ENCODE data around the gene BACH2. TPM values are rescaled to one million over a fixed set of nuclear protein-coding genes. Genes with fewer than 3 reads are reported as not detected.
"Not testable (repeated sequence)": the region's sequence is repeated elsewhere in the genome, so short reads cannot be mapped to it uniquely, and the experiment has no call there.

BACH2 gene
- total RNA-seq, 2 donors from 2014 or later: 5.2 to 5.7 TPM

- no peaks in the 10 kb centered on the region for H3K27me3 ChIP-seq (replicated peaks; ENCODE audit: insufficient read depth)
- no peaks in the 10 kb centered on the region for H3K4me1 ChIP-seq (replicated peaks)
- no peak overlapping the region for H3K4me3 ChIP-seq
- 46% methylated on average over 4 of the region's 4 CpGs for WGBS
- TF ChIP-seq POLR2AphosphoS5 (IDR thresholded peaks at IDR 0.05): no peak
- intact Hi-C loops (cut with DNase I): no loop called here
- H3K9me3 ChIP-seq: no peaks in the 10 kb centered on the region
- no peaks in the 10 kb centered on the region for H3K36me3 ChIP-seq
- DNase-seq (ENCODE audit: low spot score): no peak
- H3K27ac ChIP-seq: peak overlapping the region in 1 of 2 donors; percentile 16
Measured at GRCh38 chr6:90285042-90285481, 11.6 kb downstream of the BACH2 start.

- H3K36me3 ChIP-seq: no peaks in the 10 kb centered on the region
- intact Hi-C loops (cut with DNase I): no loop called here
- TF ChIP-seq POLR2AphosphoS5 (IDR thresholded peaks at IDR 0.05): no peak
- no peak for TF ChIP-seq CTCF (IDR thresholded peaks at IDR 0.05)
- no peak for TF ChIP-seq POLR2A (IDR thresholded peaks at IDR 0.05)
- H3K27ac ChIP-seq: peak overlapping the region in 1 of 2 donors; percentile 16
- H3K4me1 ChIP-seq (replicated peaks): no peaks in the 10 kb centered on the region
- WGBS: 58% methylated on average over 11 of the region's 11 CpGs
- no peak overlapping the region for H3K4me3 ChIP-seq
- DNase-seq (ENCODE audit: low spot score): no peak
- H3K27me3 ChIP-seq (replicated peaks; ENCODE audit: insufficient read depth): no peaks in the 10 kb centered on the region
- no peaks in the 10 kb centered on the region for H3K9me3 ChIP-seq
Measured at GRCh38 chr6:90284236-90285041, 12.2 kb downstream of the BACH2 start.

GRCh38 chr6:90282265-90282664 is 14.4 kb downstream of the BACH2 start:
- H3K27me3 ChIP-seq (replicated peaks; ENCODE audit: insufficient read depth); H3K4me3 ChIP-seq; H3K27ac ChIP-seq; DNase-seq (ENCODE audit: low spot score); H3K4me1 ChIP-seq (replicated peaks); H3K36me3 ChIP-seq; H3K9me3 ChIP-seq; intact Hi-C loops (cut with DNase I): not testable (repeated sequence)
- 96% methylated on average over 6 of the region's 6 CpGs for WGBS

GRCh38 chr6:90278129-90278528 is 18.5 kb downstream of the BACH2 start:
- no peak overlapping the region for H3K4me3 ChIP-seq
- no peaks in the 10 kb centered on the region for H3K9me3 ChIP-seq
- 84% methylated on average over 4 of the region's 4 CpGs for WGBS
- H3K27me3 ChIP-seq (replicated peaks; ENCODE audit: insufficient read depth): no peaks in the 10 kb centered on the region
- no peak for DNase-seq (ENCODE audit: low spot score)
- H3K27ac ChIP-seq: no peak overlapping the region
- H3K4me1 ChIP-seq (replicated peaks): peaks cover 9% of the 10 kb centered on the region
- TF ChIP-seq POLR2AphosphoS5 (IDR thresholded peaks at IDR 0.05): no peak
- no peak for TF ChIP-seq CTCF (IDR thresholded peaks at IDR 0.05)
- TF ChIP-seq POLR2A (IDR thresholded peaks at IDR 0.05): no peak
- intact Hi-C loops (cut with DNase I): no loop called here
- H3K36me3 ChIP-seq: no peaks in the 10 kb centered on the region

GRCh38 chr6:90277302-90278011 is 19.2 kb downstream of the BACH2 start:
- Histone ChIP-seq H3K4me1 (replicated peaks) (peaks cover 9% of the 10 kb centered on the region), H3K36me3 (no peaks in the 10 kb centered on the region), H3K27me3 (replicated peaks; ENCODE audit: insufficient read depth) (no peaks in the 10 kb centered on the region), H3K4me3 (no peak overlapping the region), H3K27ac (no peak overlapping the region), H3K9me3 (no peaks in the 10 kb centered on the region)
- TF ChIP-seq POLR2A (IDR thresholded peaks at IDR 0.05): no peak
- TF ChIP-seq POLR2AphosphoS5 (IDR thresholded peaks at IDR 0.05): no peak
- TF ChIP-seq CTCF (IDR thresholded peaks at IDR 0.05): no peak
- DNase-seq (ENCODE audit: low spot score): no peak
- WGBS: 81% methylated on average over 6 of the region's 6 CpGs
- intact Hi-C loops (cut with DNase I): no loop called here
